Measurements from ENCODE around the gene CAVIN2. TPM values are rescaled to one million over a fixed set of nuclear protein-coding genes. Genes with fewer than 3 reads are reported as not detected.

The CAVIN2 gene
- polyA plus RNA-seq, 3 donors, result 0.07 to 3.1 (median 1.2) TPM

- WGBS (ENCODE audit: insufficient coverage), result no CpG with 5 or more reads among the region's 3 CpGs
Observed at GRCh38 chr2:191892391-191892790, 45.5 kb upstream of the CAVIN2 start.

GRCh38 chr2:191891656-191892055 is 44.8 kb upstream of the CAVIN2 start:
- 100% methylated on average over 4 of the region's 5 CpGs for WGBS (ENCODE audit: insufficient coverage)
- intact Hi-C loops (cut with micrococcal nuclease), result no loop called here
- Mint-ChIP-seq H3K4me3 (no peak overlapping the region), H3K27me3 (ENCODE audit: low read depth in 3 of 3) (peaks cover 0 to 2% (median 0%) of the 10 kb centered on the region in 3 donors), H3K36me3 (no peaks in the 10 kb centered on the region), H3K4me1 (peaks cover 13% of the 10 kb centered on the region), H3K27ac (no peak overlapping the region), H3K9me3 (peaks cover 0 to 11% (median 7%) of the 10 kb centered on the region in 7 donors)
- Histone ChIP-seq H4K20me1 (ENCODE audit: insufficient read depth, low read length) (no peaks in the 10 kb centered on the region), H3K27me3 (ENCODE audit: control insufficient read depth in 2 of 2, insufficient read depth in 2 of 2, low read length in 2 of 2) (no peaks in the 10 kb centered on the region), H3K79me2 (ENCODE audit: insufficient read depth, low read length) (no peaks in the 10 kb centered on the region), H3K4me3 (replicated peaks in 1 of 3; ENCODE audit: low read depth in 2 of 3, low read length in 3 of 3) (no peak overlapping the region), H3K4me1 (ENCODE audit: control insufficient read depth in 1 of 2, insufficient read depth in 2 of 2, low read length in 2 of 2) (no peaks in the 10 kb centered on the region), H3K36me3 (replicated peaks in 1 of 2; ENCODE audit: control insufficient read depth in 1 of 2, insufficient read depth in 2 of 2, low read length in 2 of 2) (no peaks in the 10 kb centered on the region), H3K9me3 (replicated peaks in 1 of 2; ENCODE audit: control insufficient read depth in 1 of 2, insufficient read depth in 1 of 2, low read length in 2 of 2) (no peaks in the 10 kb centered on the region), H2AFZ (ENCODE audit: insufficient read depth, low read depth, low read length, poor library complexity, severe bottlenecking) (peak overlapping the region; percentile 6), H3K27ac (ENCODE audit: low read depth in 1 of 2, low read length in 2 of 2) (no peak overlapping the region), H3K9ac (ENCODE audit: insufficient read depth, low read length, poor library complexity, severe bottlenecking) (no peak overlapping the region), H3K4me2 (replicated peaks; ENCODE audit: extremely low read depth, low read length, poor library complexity, severe bottlenecking) (no peak overlapping the region)
- no peak for TF ChIP-seq CTCF (IDR thresholded peaks at IDR 0.05)
- no peak for DNase-seq

More at GRCh38 chr2:191892391-191892790, 45.5 kb upstream of the CAVIN2 start:
- peaks cover 13% of the 10 kb centered on the region for H3K4me1 Mint-ChIP-seq
- no peaks in the 10 kb centered on the region for H4K20me1 ChIP-seq (ENCODE audit: insufficient read depth, low read length)
- no peak overlapping the region for H3K27ac Mint-ChIP-seq
- no peak overlapping the region for H3K4me3 ChIP-seq (replicated peaks in 1 of 3; ENCODE audit: low read depth in 2 of 3, low read length in 3 of 3)
- DNase-seq, result peak in 2 of 3 donors; percentile 1 to 12
- no peaks in the 10 kb centered on the region for H3K36me3 ChIP-seq (replicated peaks in 1 of 2; ENCODE audit: control insufficient read depth in 1 of 2, insufficient read depth in 2 of 2, low read length in 2 of 2)
- peaks cover 0 to 11% (median 7%) of the 10 kb centered on the region in 7 donors for H3K9me3 Mint-ChIP-seq
- no peaks in the 10 kb centered on the region for H3K79me2 ChIP-seq (ENCODE audit: insufficient read depth, low read length)
- H3K27ac ChIP-seq (ENCODE audit: low read depth in 1 of 2, low read length in 2 of 2), result no peak overlapping the region
- H3K36me3 Mint-ChIP-seq, result no peaks in the 10 kb centered on the region
- H3K4me1 ChIP-seq (ENCODE audit: control insufficient read depth in 1 of 2, insufficient read depth in 2 of 2, low read length in 2 of 2), result no peaks in the 10 kb centered on the region
- no peak for TF ChIP-seq CTCF (IDR thresholded peaks at IDR 0.05)
- H3K27me3 ChIP-seq (ENCODE audit: control insufficient read depth in 2 of 2, insufficient read depth in 2 of 2, low read length in 2 of 2), result no peaks in the 10 kb centered on the region
- H3K9me3 ChIP-seq (replicated peaks in 1 of 2; ENCODE audit: control insufficient read depth in 1 of 2, insufficient read depth in 1 of 2, low read length in 2 of 2), result no peaks in the 10 kb centered on the region
- no peak overlapping the region for H3K9ac ChIP-seq (ENCODE audit: insufficient read depth, low read length, poor library complexity, severe bottlenecking)
- H3K27me3 Mint-ChIP-seq (ENCODE audit: low read depth in 3 of 3), result peaks cover 0 to 2% (median 0%) of the 10 kb centered on the region in 3 donors
- no peak overlapping the region for H3K4me2 ChIP-seq (replicated peaks; ENCODE audit: extremely low read depth, low read length, poor library complexity, severe bottlenecking)
- intact Hi-C loops (cut with micrococcal nuclease), result no loop called here
- H3K4me3 Mint-ChIP-seq, result peak overlapping the region in 1 of 2 donors; percentile 9
- H2AFZ ChIP-seq (ENCODE audit: insufficient read depth, low read depth, low read length, poor library complexity, severe bottlenecking), result no peak overlapping the region
